Thyroid gland (tissue), 4 donors: ENCODE data around the gene HOXC11.

ENCODE experiments used
- POLR2A ChIP-seq, 2 donors: fragments of 450-650 bp; IDR thresholded peaks; one replicate each; pipeline ENCODE4 v1.6.1; 2017; ENCODE audit warnings: antibody characterized with exemption in 2 of 2, mild to moderate bottlenecking in 2 of 2, moderate library complexity in 1 of 2
- TF ChIP-seq, protein P1 (sequence below), 6 experiments: fragments of 200-600 bp in 3 of 6; fragments of 450-650 bp in 3 of 6; sonication (generic) in 3 of 6; IDR thresholded peaks; one replicate each; pipeline ENCODE4 v1.5.1; 2016 to 2019; ENCODE audit warnings: antibody characterized with exemption in 6 of 6, mild to moderate bottlenecking in 2 of 6, inconsistent platforms in 1 of 6, moderate library complexity in 1 of 6

DNA sequence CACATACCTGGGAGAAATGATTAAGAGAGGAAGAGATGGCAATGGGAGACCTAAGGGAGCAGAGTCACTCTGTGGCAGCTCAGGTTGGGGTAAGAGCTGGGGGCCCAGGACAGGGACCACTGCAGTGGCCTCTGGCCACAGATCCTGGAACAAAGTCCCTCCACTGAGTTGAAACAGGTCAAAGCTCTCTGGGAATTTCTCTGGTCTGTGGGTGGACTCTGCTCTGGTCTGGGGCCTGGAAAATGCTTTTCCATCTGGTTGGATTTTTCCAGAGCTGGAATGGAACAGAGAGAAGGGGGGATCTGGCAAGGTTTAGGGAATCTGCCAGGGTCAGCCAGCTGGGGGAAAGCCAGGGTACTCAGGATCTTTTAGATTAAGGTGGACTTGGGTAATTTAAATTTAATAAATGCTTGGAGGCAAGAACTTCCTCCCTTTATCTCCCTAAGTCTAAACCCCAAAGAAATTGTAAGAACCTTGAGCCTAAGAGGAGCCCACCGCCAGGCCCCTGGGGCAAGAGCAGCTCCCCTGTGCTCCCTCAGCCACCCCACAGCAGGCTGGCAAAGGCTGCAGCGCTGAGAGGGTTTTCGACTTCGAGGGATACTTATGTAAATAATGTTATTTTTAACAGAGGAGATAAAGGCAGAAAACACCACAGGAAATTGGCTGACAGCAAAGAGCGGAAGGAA lies 15.8 kb downstream of the HOXC11 start:
- TF ChIP-seq, protein P1, sequence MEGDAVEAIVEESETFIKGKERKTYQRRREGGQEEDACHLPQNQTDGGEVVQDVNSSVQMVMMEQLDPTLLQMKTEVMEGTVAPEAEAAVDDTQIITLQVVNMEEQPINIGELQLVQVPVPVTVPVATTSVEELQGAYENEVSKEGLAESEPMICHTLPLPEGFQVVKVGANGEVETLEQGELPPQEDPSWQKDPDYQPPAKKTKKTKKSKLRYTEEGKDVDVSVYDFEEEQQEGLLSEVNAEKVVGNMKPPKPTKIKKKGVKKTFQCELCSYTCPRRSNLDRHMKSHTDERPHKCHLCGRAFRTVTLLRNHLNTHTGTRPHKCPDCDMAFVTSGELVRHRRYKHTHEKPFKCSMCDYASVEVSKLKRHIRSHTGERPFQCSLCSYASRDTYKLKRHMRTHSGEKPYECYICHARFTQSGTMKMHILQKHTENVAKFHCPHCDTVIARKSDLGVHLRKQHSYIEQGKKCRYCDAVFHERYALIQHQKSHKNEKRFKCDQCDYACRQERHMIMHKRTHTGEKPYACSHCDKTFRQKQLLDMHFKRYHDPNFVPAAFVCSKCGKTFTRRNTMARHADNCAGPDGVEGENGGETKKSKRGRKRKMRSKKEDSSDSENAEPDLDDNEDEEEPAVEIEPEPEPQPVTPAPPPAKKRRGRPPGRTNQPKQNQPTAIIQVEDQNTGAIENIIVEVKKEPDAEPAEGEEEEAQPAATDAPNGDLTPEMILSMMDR (IDR thresholded peaks at IDR 0.05), result no peak
- no peak for TF ChIP-seq POLR2A (IDR thresholded peaks at IDR 0.05)
